Brain microvascular endothelial cell (primary cell): ENCODE results near the gene MUC6.

Source experiments
- DNase-seq: peaks from one replicate; pipeline ENCODE4 v3.0.0-alpha.2; 2020
- H3K27ac ChIP-seq: fragments of 250-450 bp; sonication (Bioruptor Pico); 2 replicates; pipeline ENCODE4 v1.5.1; 2020; ENCODE audit warnings: mild to moderate bottlenecking, moderate library complexity
- H3K27me3 ChIP-seq: fragments of 250-450 bp; sonication (Bioruptor Pico); replicated peaks from 2 replicates; pipeline ENCODE4 v1.5.1; 2020; ENCODE audit warnings: mild to moderate bottlenecking
- H3K36me3 ChIP-seq: fragments of 250-450 bp; sonication (Bioruptor Pico); replicated peaks from 2 replicates; pipeline ENCODE4 v1.5.1; 2020; ENCODE audit warnings: mild to moderate bottlenecking
- H3K4me3 ChIP-seq: 2 replicates; pipeline ENCODE4 v1.5.1; 2011; ENCODE audit warnings: low read depth, mild to moderate bottlenecking, control low read depth, low read length, moderate library complexity
- CTCF ChIP-seq: IDR thresholded peaks from 2 replicates; pipeline ENCODE4 v1.5.1; 2011; ENCODE audit warnings: low read depth, mild to moderate bottlenecking, moderate library complexity, low read length, control low read depth, inconsistent platforms; ENCODE audit errors: missing control alignments
- in situ Hi-C: cut with HindIII; loops from 2 replicates; pipeline ENCODE4 v1.10.0; 2017; ENCODE audit warnings: low sequenced_read_pairs, low pct_ligation_motif_present

Gene MUC6

GRCh38 chr11:1082728-1083620 lies 46.5 kb upstream of the MUC6 start:
- no peak overlapping the region for H3K4me3 ChIP-seq
- no peak for DNase-seq

GRCh38 chr11:1082346-1082727 lies 45.8 kb upstream of the MUC6 start:
- Histone ChIP-seq H3K36me3 (no peaks in the 10 kb centered on the region), H3K27me3 (no peaks in the 10 kb centered on the region), H3K27ac (no peak overlapping the region), H3K4me3 (no peak overlapping the region)
- TF ChIP-seq CTCF, result no peak
- no peak for DNase-seq
- in situ Hi-C loops, result no loop called here

More at GRCh38 chr11:1082728-1083620, 46.5 kb upstream of the MUC6 start:
- in situ Hi-C loops, result no loop called here
- TF ChIP-seq CTCF, result no peak
- Histone ChIP-seq H3K27ac (no peak overlapping the region), H3K36me3 (no peaks in the 10 kb centered on the region), H3K27me3 (no peaks in the 10 kb centered on the region)

- Histone ChIP-seq H3K4me3 (no peak overlapping the region), H3K27me3 (no peaks in the 10 kb centered on the region), H3K36me3 (no peaks in the 10 kb centered on the region), H3K27ac (no peak overlapping the region)
- in situ Hi-C loops, result no loop called here
- no peak for TF ChIP-seq CTCF
- no peak for DNase-seq
Measured at GRCh38 chr11:1081601-1082311, 45.2 kb upstream of the MUC6 start.

- Histone ChIP-seq H3K4me3 (no peak overlapping the region), H3K36me3 (no peaks in the 10 kb centered on the region), H3K27me3 (no peaks in the 10 kb centered on the region), H3K27ac (no peak overlapping the region)
- DNase-seq, result no peak
- TF ChIP-seq CTCF, result no peak
- in situ Hi-C loops, result no loop called here
Measured at GRCh38 chr11:1078191-1078601, 41.7 kb upstream of the MUC6 start.

GRCh38 chr11:1077417-1078119 lies 41.0 kb upstream of the MUC6 start:
- H3K4me3 ChIP-seq, result no peak overlapping the region
- TF ChIP-seq CTCF, result no peak
- H3K36me3 ChIP-seq, result no peaks in the 10 kb centered on the region
- no peak overlapping the region for H3K27ac ChIP-seq
- DNase-seq, result no peak
- in situ Hi-C loops, result no loop called here
- no peaks in the 10 kb centered on the region for H3K27me3 ChIP-seq
